Peyer's patch (tissue), 4 donors: ENCODE data around the gene ACYP1.

Experiments used
- CTCF ChIP-seq, 6 experiments: fragments of 450-650 bp in 4 of 6; fragments of 200-600 bp in 2 of 6; sonication (generic) in 1 of 6; IDR thresholded peaks; one replicate each; pipeline ENCODE4 v1.5.1; 2017 to 2019; ENCODE audit warnings: antibody characterized with exemption in 6 of 6, mild to moderate bottlenecking in 3 of 6, moderate library complexity in 1 of 6
- POLR2A ChIP-seq, 2 donors: fragments of 450-650 bp; IDR thresholded peaks; one replicate each; pipeline ENCODE4 v1.5.1; 2017; ENCODE audit warnings: antibody characterized with exemption in 2 of 2, mild to moderate bottlenecking in 2 of 2, moderate library complexity in 2 of 2

- TF ChIP-seq CTCF (IDR thresholded peaks at IDR 0.05) (no peak), POLR2A (IDR thresholded peaks at IDR 0.05) (peak; percentile 38 to 44)
Measured at GRCh38 chr14:75069121-75069810, 5.4 kb upstream of the ACYP1 start, which contains the start of gene ZC2HC1C.
